Stimulated activated CD4-positive, alpha-beta T cell treated with anti-CD3 and anti-CD28 coated beads, Interleukin-4, amount 100 ng/mL, for 4 hours (primary cell): ENCODE data around the gene TCHHL1.
"Not testable (repeated sequence)": the region's sequence is repeated elsewhere in the genome, so short reads cannot be mapped to it uniquely, and the experiment has no call there.

Experiments
- DNase-seq, 2 experiments: peaks; one replicate each; pipeline ENCODE4 v3.0.0-alpha.2; 2020

TCHHL1 gene

GRCh38 chr1:152084853-152085252 is 4.0 kb downstream of the TCHHL1 start:
- no peak for DNase-seq

GRCh38 chr1:152081026-152081425 is 7.8 kb downstream of the TCHHL1 start:
- DNase-seq: not testable (repeated sequence)

GRCh38 chr1:152080494-152080893 is 8.4 kb downstream of the TCHHL1 start:
- not testable (repeated sequence) for DNase-seq

GRCh38 chr1:152078831-152079441 is 9.9 kb downstream of the TCHHL1 start:
- no peak for DNase-seq

- no peak for DNase-seq
These were observed 16.6 kb downstream of the TCHHL1 start for GRCh38 chr1:152072311-152072710.

GRCh38 chr1:152071123-152071522 is 17.7 kb downstream of the TCHHL1 start:
- DNase-seq: no peak

GRCh38 chr1:152067929-152068328 is 20.9 kb downstream of the TCHHL1 start:
- no peak for DNase-seq

GRCh38 chr1:152067150-152067549 is 21.7 kb downstream of the TCHHL1 start:
- no peak for DNase-seq

- DNase-seq: no peak
These were observed 26.9 kb downstream of the TCHHL1 start for GRCh38 chr1:152061952-152062351.

GRCh38 chr1:152053375-152053774 is 35.5 kb downstream of the TCHHL1 start:
- DNase-seq: no peak

- DNase-seq: peak; percentile 74 to 80
These were observed 36.3 kb downstream of the TCHHL1 start for GRCh38 chr1:152052606-152053005.

- no peak for DNase-seq
These were observed 37.8 kb downstream of the TCHHL1 start for GRCh38 chr1:152050886-152051675.

GRCh38 chr1:152049291-152050083 is 39.4 kb downstream of the TCHHL1 start:
- no peak for DNase-seq

- peak; percentile 40 to 64 for DNase-seq
These were observed 40.4 kb downstream of the TCHHL1 start for GRCh38 chr1:152048416-152049009.

GRCh38 chr1:152047730-152048415 is 41.0 kb downstream of the TCHHL1 start:
- peak; percentile 74 to 83 for DNase-seq

GRCh38 chr1:152047413-152047729 is 41.5 kb downstream of the TCHHL1 start:
- no peak for DNase-seq

- DNase-seq: no peak
These were observed 44.5 kb downstream of the TCHHL1 start for GRCh38 chr1:152044386-152044785.

- no peak for DNase-seq
These were observed 45.0 kb downstream of the TCHHL1 start for GRCh38 chr1:152043870-152044269.

GRCh38 chr1:152042030-152042429 is 46.8 kb downstream of the TCHHL1 start:
- DNase-seq: no peak

GRCh38 chr1:152039886-152040285 is 49.0 kb downstream of the TCHHL1 start:
- no peak for DNase-seq

GRCh38 chr1:152039461-152039860 is 49.4 kb downstream of the TCHHL1 start:
- DNase-seq: no peak

GRCh38 chr1:152038871-152039270 is 50.0 kb downstream of the TCHHL1 start:
- DNase-seq: no peak
